Vagina (tissue), 2 donors: Measurements from ENCODE around the gene PDXK. TPM values are rescaled to one million over a fixed set of nuclear protein-coding genes. Genes with fewer than 3 reads are reported as not detected.

ENCODE experiments used
- DNase-seq, 2 donors: peaks; one replicate each; pipeline ENCODE4 v3.0.0-alpha.2; 2017; ENCODE audit errors: extremely low spot score in 2 of 2
- H3K27ac ChIP-seq: fragments of 200-600 bp; sonication (generic); one replicate; pipeline ENCODE4 v1.5.1; 2019
- H3K27me3 ChIP-seq: fragments of 200-600 bp; sonication (generic); one replicate; pipeline ENCODE4 v1.5.1; 2019
- H3K36me3 ChIP-seq, 2 donors: fragments of 200-600 bp; sonication (generic); one replicate each; pipeline ENCODE4 v1.5.1; 2017 to 2019
- H3K4me1 ChIP-seq: fragments of 200-600 bp; sonication (generic); one replicate; pipeline ENCODE4 v1.5.1; 2019
- H3K4me3 ChIP-seq, 2 donors: fragments of 200-600 bp; sonication (generic); 1 replicate in 1 of 2; 2 replicates in 1 of 2; pipeline ENCODE4 v1.5.1; 2016 to 2019
- H3K9me3 ChIP-seq: fragments of 200-600 bp; sonication (generic); one replicate; pipeline ENCODE4 v1.5.1; 2019
- CTCF ChIP-seq, 3 experiments: fragments of 450-650 bp in 2 of 3; fragments of 200-600 bp in 1 of 3; sonication (generic) in 1 of 3; IDR thresholded peaks; one replicate each; pipeline ENCODE4 v1.5.1; 2017 to 2019; ENCODE audit warnings: antibody characterized with exemption in 3 of 3, mild to moderate bottlenecking in 2 of 3, moderate library complexity in 2 of 3
- POLR2A ChIP-seq, 2 donors: fragments of 450-650 bp; IDR thresholded peaks; one replicate each; pipeline ENCODE4 v1.6.1; 2017; ENCODE audit warnings: antibody characterized with exemption in 2 of 2, mild to moderate bottlenecking in 2 of 2, moderate library complexity in 2 of 2
- POLR2AphosphoS5 ChIP-seq, 2 donors: sonication (generic); formaldehyde crosslinking; IDR thresholded peaks; one replicate each; pipeline ENCODE4 v1.9.0; 2017; ENCODE audit warnings: antibody characterized with exemption in 2 of 2, mild to moderate bottlenecking in 2 of 2, low read depth in 1 of 2; ENCODE audit not compliant: insufficient read depth in 1 of 2
- intact Hi-C: fragments of 100-400 bp; cut with DNase I; formaldehyde crosslinking; loops from one replicate; pipeline ENCODE4 v1.15.1; 2023
- total RNA-seq: library from RNA; depleted of rRNA; stranded (reverse); fragments of >200 nt; gene quantifications from one replicate; pipeline ENCODE4 v1.2.3, GENCODE V29; 2016

The PDXK gene
- total RNA-seq, 1 donor from 2014 or later = 58.7 TPM

- Histone ChIP-seq H3K27me3 (no peaks in the 10 kb centered on the region), H3K27ac (no peak overlapping the region), H3K4me3 (no peak overlapping the region), H3K9me3 (no peaks in the 10 kb centered on the region), H3K36me3 (peaks cover 0 to 20% of the 10 kb centered on the region in 2 donors), H3K4me1 (peaks cover 39% of the 10 kb centered on the region)
- intact Hi-C loops = loop anchor here (10.0 kb wide), 1 partner anchor 46 kb away; no protein-coding TSS in a partner anchor
- no peak for DNase-seq
- TF ChIP-seq CTCF (IDR thresholded peaks at IDR 0.05) (no peak), POLR2A (IDR thresholded peaks at IDR 0.05) (no peak), POLR2AphosphoS5 (IDR thresholded peaks at IDR 0.05; ENCODE audit: insufficient read depth in 1 of 2, low read depth in 1 of 2) (no peak)
Measured at GRCh38 chr21:43771199-43771675, 52.3 kb downstream of the PDXK start.

GRCh38 chr21:43771698-43772424 is 52.9 kb downstream of the PDXK start:
- Histone ChIP-seq H3K27ac (no peak overlapping the region), H3K4me3 (no peak overlapping the region), H3K27me3 (no peaks in the 10 kb centered on the region), H3K4me1 (peaks cover 35% of the 10 kb centered on the region), H3K9me3 (no peaks in the 10 kb centered on the region), H3K36me3 (peaks cover 0 to 20% of the 10 kb centered on the region in 2 donors)
- TF ChIP-seq POLR2AphosphoS5 (IDR thresholded peaks at IDR 0.05; ENCODE audit: insufficient read depth in 1 of 2, low read depth in 1 of 2) (no peak), CTCF (IDR thresholded peaks at IDR 0.05) (no peak), POLR2A (IDR thresholded peaks at IDR 0.05) (no peak)
- DNase-seq = no peak
- intact Hi-C loops = loop anchor here (10.0 kb wide), 1 partner anchor 47 kb away; no protein-coding TSS in a partner anchor

GRCh38 chr21:43772425-43772821 is 53.5 kb downstream of the PDXK start:
- H3K27ac ChIP-seq = no peak overlapping the region
- no peaks in the 10 kb centered on the region for H3K27me3 ChIP-seq
- H3K36me3 ChIP-seq = peaks cover 0 to 20% of the 10 kb centered on the region in 2 donors
- TF ChIP-seq CTCF (IDR thresholded peaks at IDR 0.05) (no peak), POLR2A (IDR thresholded peaks at IDR 0.05) (no peak), POLR2AphosphoS5 (IDR thresholded peaks at IDR 0.05; ENCODE audit: insufficient read depth in 1 of 2, low read depth in 1 of 2) (no peak)
- peaks cover 29% of the 10 kb centered on the region for H3K4me1 ChIP-seq
- no peaks in the 10 kb centered on the region for H3K9me3 ChIP-seq
- H3K4me3 ChIP-seq = no peak overlapping the region
- intact Hi-C loops = loop anchor here (10.0 kb wide), 1 partner anchor 48 kb away; no protein-coding TSS in a partner anchor
- no peak for DNase-seq

- TF ChIP-seq CTCF (IDR thresholded peaks at IDR 0.05) (no peak), POLR2AphosphoS5 (IDR thresholded peaks at IDR 0.05; ENCODE audit: insufficient read depth in 1 of 2, low read depth in 1 of 2) (no peak), POLR2A (IDR thresholded peaks at IDR 0.05) (no peak)
- peak overlapping the region; percentile 92 for H3K27ac ChIP-seq
- no peaks in the 10 kb centered on the region for H3K9me3 ChIP-seq
- peaks cover 16% of the 10 kb centered on the region for H3K4me1 ChIP-seq
- H3K36me3 ChIP-seq = peaks cover 0 to 20% of the 10 kb centered on the region in 2 donors
- no peaks in the 10 kb centered on the region for H3K27me3 ChIP-seq
- peak overlapping the region in 1 of 2 donors; percentile 81 for H3K4me3 ChIP-seq
- intact Hi-C loops = loop anchor here (10.0 kb wide), 1 partner anchor 49 kb away; no protein-coding TSS in a partner anchor
- no peak for DNase-seq
Measured at GRCh38 chr21:43774163-43774562, 55.2 kb downstream of the PDXK start.

- no peak for DNase-seq
- intact Hi-C loops = loop anchor here (5.0 to 10.0 kb wide), 2 partner anchors 50 to 118 kb away; partner anchors contain the start of genes HSF2BP and RRP1B
Measured at GRCh38 chr21:43775190-43775589, 56.3 kb downstream of the PDXK start.

More at GRCh38 chr21:43775190-43775589, 56.3 kb downstream of the PDXK start:
- H3K4me3 ChIP-seq = peak overlapping the region; percentile 81
- H3K36me3 ChIP-seq = peaks cover 0 to 20% of the 10 kb centered on the region in 2 donors
- H3K4me1 ChIP-seq = peaks cover 16% of the 10 kb centered on the region
- H3K27me3 ChIP-seq = no peaks in the 10 kb centered on the region
- no peaks in the 10 kb centered on the region for H3K9me3 ChIP-seq
- no peak for TF ChIP-seq CTCF (IDR thresholded peaks at IDR 0.05)
- no peak for TF ChIP-seq POLR2A (IDR thresholded peaks at IDR 0.05)
- TF ChIP-seq POLR2AphosphoS5 (IDR thresholded peaks at IDR 0.05; ENCODE audit: insufficient read depth in 1 of 2, low read depth in 1 of 2) = no peak
- H3K27ac ChIP-seq = peak overlapping the region; percentile 92
